Measurements from ENCODE around the gene TNFAIP2.

GRCh38 chr14:103099733-103100280 is 23.5 kb upstream of the TNFAIP2 start:
- TF ChIP-seq, protein P1, sequence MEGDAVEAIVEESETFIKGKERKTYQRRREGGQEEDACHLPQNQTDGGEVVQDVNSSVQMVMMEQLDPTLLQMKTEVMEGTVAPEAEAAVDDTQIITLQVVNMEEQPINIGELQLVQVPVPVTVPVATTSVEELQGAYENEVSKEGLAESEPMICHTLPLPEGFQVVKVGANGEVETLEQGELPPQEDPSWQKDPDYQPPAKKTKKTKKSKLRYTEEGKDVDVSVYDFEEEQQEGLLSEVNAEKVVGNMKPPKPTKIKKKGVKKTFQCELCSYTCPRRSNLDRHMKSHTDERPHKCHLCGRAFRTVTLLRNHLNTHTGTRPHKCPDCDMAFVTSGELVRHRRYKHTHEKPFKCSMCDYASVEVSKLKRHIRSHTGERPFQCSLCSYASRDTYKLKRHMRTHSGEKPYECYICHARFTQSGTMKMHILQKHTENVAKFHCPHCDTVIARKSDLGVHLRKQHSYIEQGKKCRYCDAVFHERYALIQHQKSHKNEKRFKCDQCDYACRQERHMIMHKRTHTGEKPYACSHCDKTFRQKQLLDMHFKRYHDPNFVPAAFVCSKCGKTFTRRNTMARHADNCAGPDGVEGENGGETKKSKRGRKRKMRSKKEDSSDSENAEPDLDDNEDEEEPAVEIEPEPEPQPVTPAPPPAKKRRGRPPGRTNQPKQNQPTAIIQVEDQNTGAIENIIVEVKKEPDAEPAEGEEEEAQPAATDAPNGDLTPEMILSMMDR (conservative IDR thresholded peaks at IDR 0.05; ENCODE audit: low read length): no peak
- no peak for TF ChIP-seq EZH2phosphoT487 (IDR thresholded peaks at IDR 0.05; ENCODE audit: borderline replicate concordance)

All from Loucy (cell line).